ENCODE measurements around the gene PLD2. TPM values are rescaled to one million over a fixed set of nuclear protein-coding genes. Genes with fewer than 3 reads are reported as not detected.
A peak's percentile ranks its signal among the peaks of the same experiment; 100 is the strongest.

PLD2 gene
- total RNA-seq, 1 experiment from 2014 or later: 31.7 TPM

- Mint-ChIP-seq H3K27ac (ENCODE audit: low read depth, unreplicated experiment) (peak overlapping the region; percentile 89), H3K36me3 (ENCODE audit: insufficient read depth, unreplicated experiment) (peaks cover 31% of the 10 kb centered on the region), H3K4me1 (ENCODE audit: insufficient read depth, unreplicated experiment) (peaks cover 54% of the 10 kb centered on the region), H3K9me3 (ENCODE audit: unreplicated experiment) (no peaks in the 10 kb centered on the region), H3K4me3 (ENCODE audit: unreplicated experiment) (no peak overlapping the region), H3K27me3 (ENCODE audit: insufficient read depth, unreplicated experiment) (no peaks in the 10 kb centered on the region)
- CTCF ChIA-PET: interaction anchor here (1.2 kb wide), 1 partner anchor 11 kb away, joined by 3 read pairs; no protein-coding TSS in a partner anchor
- intact Hi-C loops (cut with micrococcal nuclease): no loop called here
- TF ChIP-seq CTCF (IDR thresholded peaks at IDR 0.05; ENCODE audit: unreplicated experiment): no peak
- DNase-seq (ENCODE audit: unreplicated experiment): no peak
- BruUV-seq (replicated peaks): no TSS peak
- POLR2A ChIA-PET: interaction anchor here (1.4 to 13.6 kb wide), 2 partner anchors 8 to 55 kb away, joined by 3 to 211 read pairs; partner anchors contain the start of gene MINK1
Observed at GRCh38 chr17:4845118-4845517, 38.2 kb downstream of the PLD2 start.

GRCh38 chr17:4846635-4847390 is 39.9 kb downstream of the PLD2 start:
- CTCF ChIA-PET: interaction anchor here (0.6 to 2.1 kb wide), 4 partner anchors 13 to 280 kb away, joined by 3 to 9 read pairs (median 3); no protein-coding TSS in a partner anchor
- BruUV-seq (replicated peaks): no TSS peak
- intact Hi-C loops (cut with micrococcal nuclease): no loop called here

GRCh38 chr17:4849011-4849536 is 42.1 kb downstream of the PLD2 start:
- Mint-ChIP-seq H3K4me1 (ENCODE audit: insufficient read depth, unreplicated experiment) (peaks cover 76% of the 10 kb centered on the region), H3K27ac (ENCODE audit: low read depth, unreplicated experiment) (peak overlapping the region; percentile 89), H3K9me3 (ENCODE audit: unreplicated experiment) (no peaks in the 10 kb centered on the region), H3K4me3 (ENCODE audit: unreplicated experiment) (peak overlapping the region; percentile 12), H3K36me3 (ENCODE audit: insufficient read depth, unreplicated experiment) (peaks cover 23% of the 10 kb centered on the region), H3K27me3 (ENCODE audit: insufficient read depth, unreplicated experiment) (no peaks in the 10 kb centered on the region)
- ChIA-PET POLR2A (interaction anchor here (0.7 to 13.6 kb wide), 17 partner anchors 11 to 146 kb away, joined by 3 to 211 read pairs (median 6); partner anchors contain the start of genes GLTPD2, MED11, MINK1 and PLD2), CTCF (interaction anchor here (0.7 to 2.8 kb wide), 4 partner anchors 9 to 59 kb away, joined by 3 to 11 read pairs (median 4); no protein-coding TSS in a partner anchor)
- BruUV-seq (replicated peaks): no TSS peak
- peak; percentile 90 for DNase-seq (ENCODE audit: unreplicated experiment)
- intact Hi-C loops (cut with micrococcal nuclease): loop anchor here (2.0 kb wide), 1 partner anchor 14 kb away; no protein-coding TSS in a partner anchor
- no peak for TF ChIP-seq CTCF (IDR thresholded peaks at IDR 0.05; ENCODE audit: unreplicated experiment)

More at GRCh38 chr17:4846635-4847390, 39.9 kb downstream of the PLD2 start:
- H3K27ac Mint-ChIP-seq (ENCODE audit: low read depth, unreplicated experiment): peak overlapping the region; percentile 89
- no peak for DNase-seq (ENCODE audit: unreplicated experiment)
- no peaks in the 10 kb centered on the region for H3K27me3 Mint-ChIP-seq (ENCODE audit: insufficient read depth, unreplicated experiment)
- POLR2A ChIA-PET: interaction anchor here (0.6 to 13.6 kb wide), 8 partner anchors 10 to 94 kb away, joined by 3 to 211 read pairs (median 5); partner anchors contain the start of genes GLTPD2, MINK1, PLD2 and RNF167
- no peaks in the 10 kb centered on the region for H3K9me3 Mint-ChIP-seq (ENCODE audit: unreplicated experiment)
- peaks cover 62% of the 10 kb centered on the region for H3K4me1 Mint-ChIP-seq (ENCODE audit: insufficient read depth, unreplicated experiment)
- TF ChIP-seq CTCF (IDR thresholded peaks at IDR 0.05; ENCODE audit: unreplicated experiment): no peak
- peak overlapping the region; percentile 9 for H3K4me3 Mint-ChIP-seq (ENCODE audit: unreplicated experiment)
- peaks cover 28% of the 10 kb centered on the region for H3K36me3 Mint-ChIP-seq (ENCODE audit: insufficient read depth, unreplicated experiment)

DNA sequence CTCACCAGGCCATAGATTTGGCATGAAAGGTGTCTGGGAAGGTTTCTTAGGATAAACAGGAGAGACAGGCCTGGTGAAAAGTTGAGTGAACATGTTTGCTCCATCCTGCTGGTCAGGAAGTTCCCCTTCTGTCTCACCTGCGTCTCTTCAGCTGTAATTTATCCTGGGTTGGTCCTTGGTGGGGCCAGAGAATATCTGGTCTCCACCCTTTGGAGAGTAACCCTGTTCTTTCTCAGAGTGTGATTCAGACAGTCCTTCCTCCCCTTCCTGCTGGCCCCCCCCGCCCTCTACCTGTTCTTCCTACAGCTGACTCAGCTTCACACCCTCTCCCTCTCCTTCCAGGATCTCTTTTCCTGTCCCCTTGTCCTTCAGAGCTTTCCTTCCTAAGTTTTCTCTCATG is 43.3 kb downstream of the PLD2 start:
- ChIA-PET POLR2A (interaction anchor here (0.7 to 13.6 kb wide), 16 partner anchors 10 to 1702 kb away, joined by 3 to 211 read pairs (median 6); partner anchors contain the start of genes ARRB2, GLTPD2, MINK1 and PLD2), CTCF (interaction anchor here (1.2 to 2.8 kb wide), 2 partner anchors 8 to 60 kb away, joined by 3 to 11 read pairs; no protein-coding TSS in a partner anchor)
- no TSS peak for BruUV-seq (replicated peaks)
- Mint-ChIP-seq H3K4me1 (ENCODE audit: insufficient read depth, unreplicated experiment) (peaks cover 77% of the 10 kb centered on the region), H3K27ac (ENCODE audit: low read depth, unreplicated experiment) (peak overlapping the region; percentile 89), H3K4me3 (ENCODE audit: unreplicated experiment) (peak overlapping the region; percentile 12), H3K36me3 (ENCODE audit: insufficient read depth, unreplicated experiment) (peaks cover 25% of the 10 kb centered on the region), H3K27me3 (ENCODE audit: insufficient read depth, unreplicated experiment) (no peaks in the 10 kb centered on the region), H3K9me3 (ENCODE audit: unreplicated experiment) (no peaks in the 10 kb centered on the region)
- DNase-seq (ENCODE audit: unreplicated experiment): peak; percentile 82
- intact Hi-C loops (cut with micrococcal nuclease): no loop called here
- TF ChIP-seq CTCF (IDR thresholded peaks at IDR 0.05; ENCODE audit: unreplicated experiment): no peak
